D721Med (cell line): ENCODE results near the gene TMEM190.

ENCODE experiments used
- DNase-seq: peaks from one replicate; pipeline ENCODE4 v3.0.0; 2011; ENCODE audit warnings: low spot score; ENCODE audit not compliant: insufficient read length
- FAIRE-seq: peaks from 2 replicates; lab custom pipeline; 2011; peaks lifted over from hg19 to GRCh38; lab: Jason Lieb, UNC
- CTCF ChIP-seq: IDR thresholded peaks from 2 replicates; pipeline ENCODE4 v1.5.1; 2012; ENCODE audit warnings: mild to moderate bottlenecking, control low read depth; ENCODE audit not compliant: insufficient read depth; ENCODE audit errors: missing control alignments

The TMEM190 gene

GRCh38 chr19:55368701-55369563 is 7.7 kb upstream of the TMEM190 start:
- no peak for TF ChIP-seq CTCF
- DNase-seq: no peak
- FAIRE-seq: no peak

- DNase-seq: peak; percentile 93
- FAIRE-seq: no peak
- TF ChIP-seq CTCF: no peak
Measured at GRCh38 chr19:55369653-55370304, 6.8 kb upstream of the TMEM190 start.

GRCh38 chr19:55370305-55370988 is 6.2 kb upstream of the TMEM190 start, which contains the start of gene IL11:
Gene IL11 (minus strand): TSS chr19:55370463. CDS start chr19:55370310, 153 bp downstream.
- TF ChIP-seq CTCF: no peak
- DNase-seq (no peak), FAIRE-seq (no peak)

GRCh38 chr19:55372316-55373081 is 4.1 kb upstream of the TMEM190 start:
- DNase-seq (no peak), FAIRE-seq (no peak)
- no peak for TF ChIP-seq CTCF

GRCh38 chr19:55373306-55373992 is 3.2 kb upstream of the TMEM190 start:
- no peak for DNase-seq
- no peak for TF ChIP-seq CTCF
- FAIRE-seq: no peak

GRCh38 chr19:55373993-55374757 is 2.5 kb upstream of the TMEM190 start:
- FAIRE-seq (no peak), DNase-seq (no peak)

More at GRCh38 chr19:55373993-55374757, 2.5 kb upstream of the TMEM190 start:
- no peak for TF ChIP-seq CTCF
